ENCODE measurements around the gene MRTFB. TPM values are rescaled to one million over a fixed set of nuclear protein-coding genes. Genes with fewer than 3 reads are reported as not detected.
"Not testable (repeated sequence)": the region's sequence is repeated elsewhere in the genome, so short reads cannot be mapped to it uniquely, and the experiment has no call there.

MRTFB gene
- total RNA-seq, 2 experiments from 2014 or later = 8.2 to 8.4 TPM

GRCh38 chr16:14110728-14111251, 39.7 kb downstream of the MRTFB start:
- Mint-ChIP-seq H3K4me1 (ENCODE audit: low read depth) (peaks cover 29% of the 10 kb centered on the region), H3K27me3 (ENCODE audit: low read depth) (no peaks in the 10 kb centered on the region), H3K27ac (no peak overlapping the region), H3K4me3 (no peak overlapping the region), H3K36me3 (ENCODE audit: low read depth) (no peaks in the 10 kb centered on the region), H3K9me3 (no peaks in the 10 kb centered on the region)
- no peak for DNase-seq
- CTCF ChIA-PET = no interaction called here
- intact Hi-C loops (cut with micrococcal nuclease) = no loop called here

GRCh38 chr16:14111713-14112538, 40.8 kb downstream of the MRTFB start:
- no peaks in the 10 kb centered on the region for H3K36me3 Mint-ChIP-seq (ENCODE audit: low read depth)
- peaks cover 29% of the 10 kb centered on the region for H3K4me1 Mint-ChIP-seq (ENCODE audit: low read depth)
- intact Hi-C loops (cut with micrococcal nuclease) = no loop called here
- H3K27me3 Mint-ChIP-seq (ENCODE audit: low read depth) = no peaks in the 10 kb centered on the region
- no peak for DNase-seq
- CTCF ChIA-PET = interaction anchor here (0.6 to 1.1 kb wide), 3 partner anchors 25 to 384 kb away, joined by 3 read pairs; partner anchors contain the start of gene ERCC4
- no peak overlapping the region for H3K4me3 Mint-ChIP-seq
- H3K27ac Mint-ChIP-seq = no peak overlapping the region
- H3K9me3 Mint-ChIP-seq = no peaks in the 10 kb centered on the region

DNA sequence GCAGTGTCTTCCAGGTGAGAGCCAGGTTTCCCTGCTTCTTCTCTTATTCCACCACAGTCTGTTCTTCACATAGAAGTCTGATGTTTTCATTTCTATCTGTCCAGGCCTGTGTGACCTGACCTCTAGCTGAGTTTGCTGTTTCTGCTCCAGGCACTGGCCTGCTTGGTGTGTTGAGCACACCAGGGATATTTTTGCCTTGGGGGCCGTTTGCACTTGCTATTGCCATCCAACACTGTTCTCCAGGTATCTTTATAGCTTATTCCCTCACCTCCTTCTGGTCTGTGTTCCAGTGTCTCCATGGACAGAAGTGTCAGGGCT, 41.4 kb downstream of the MRTFB start:
- CTCF ChIA-PET = interaction anchor here (0.6 to 1.1 kb wide), 2 partner anchors 24 to 384 kb away, joined by 3 read pairs; no protein-coding TSS in a partner anchor

GRCh38 chr16:14113344-14113743, 42.2 kb downstream of the MRTFB start:
- H3K4me1 Mint-ChIP-seq (ENCODE audit: low read depth) = peaks cover 25% of the 10 kb centered on the region
- no peak for DNase-seq
- H3K27me3 Mint-ChIP-seq (ENCODE audit: low read depth) = no peaks in the 10 kb centered on the region
- H3K9me3 Mint-ChIP-seq = no peaks in the 10 kb centered on the region
- intact Hi-C loops (cut with micrococcal nuclease) = no loop called here
- H3K36me3 Mint-ChIP-seq (ENCODE audit: low read depth) = no peaks in the 10 kb centered on the region
- no peak overlapping the region for H3K27ac Mint-ChIP-seq
- CTCF ChIA-PET = no interaction called here
- no peak overlapping the region for H3K4me3 Mint-ChIP-seq

More for the DNA sequence above, 41.4 kb downstream of the MRTFB start:
- Mint-ChIP-seq H3K9me3 (no peaks in the 10 kb centered on the region), H3K27me3 (ENCODE audit: low read depth) (no peaks in the 10 kb centered on the region), H3K4me3 (no peak overlapping the region), H3K27ac (no peak overlapping the region), H3K36me3 (ENCODE audit: low read depth) (no peaks in the 10 kb centered on the region), H3K4me1 (ENCODE audit: low read depth) (peaks cover 29% of the 10 kb centered on the region)
- DNase-seq = no peak
- intact Hi-C loops (cut with micrococcal nuclease) = no loop called here

DNA sequence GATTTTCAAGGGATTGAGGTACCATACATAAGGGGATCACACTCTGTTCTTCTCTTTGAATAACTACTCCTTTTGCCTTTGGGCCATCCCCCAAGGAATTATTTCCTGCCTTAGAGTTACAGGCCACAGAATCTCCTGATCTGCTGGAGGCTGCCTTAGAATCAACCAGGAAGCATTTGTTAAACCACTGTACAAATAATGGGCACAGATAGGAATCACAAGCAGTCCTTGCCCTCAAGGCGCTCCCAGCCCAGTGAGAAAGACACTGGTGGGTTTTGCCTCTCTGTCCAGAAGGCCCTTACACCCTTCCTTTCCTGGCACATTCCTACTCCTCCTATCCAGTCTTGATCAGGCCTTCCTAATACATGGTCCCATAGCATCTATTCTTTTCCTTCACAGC, 45.9 kb downstream of the MRTFB start:
- no peak for DNase-seq
- Mint-ChIP-seq H3K4me1 (ENCODE audit: low read depth) (peaks cover 15% of the 10 kb centered on the region), H3K9me3 (no peaks in the 10 kb centered on the region), H3K4me3 (no peak overlapping the region), H3K36me3 (ENCODE audit: low read depth) (no peaks in the 10 kb centered on the region), H3K27ac (no peak overlapping the region), H3K27me3 (ENCODE audit: low read depth) (no peaks in the 10 kb centered on the region)
- CTCF ChIA-PET = no interaction called here
- intact Hi-C loops (cut with micrococcal nuclease) = no loop called here

DNA sequence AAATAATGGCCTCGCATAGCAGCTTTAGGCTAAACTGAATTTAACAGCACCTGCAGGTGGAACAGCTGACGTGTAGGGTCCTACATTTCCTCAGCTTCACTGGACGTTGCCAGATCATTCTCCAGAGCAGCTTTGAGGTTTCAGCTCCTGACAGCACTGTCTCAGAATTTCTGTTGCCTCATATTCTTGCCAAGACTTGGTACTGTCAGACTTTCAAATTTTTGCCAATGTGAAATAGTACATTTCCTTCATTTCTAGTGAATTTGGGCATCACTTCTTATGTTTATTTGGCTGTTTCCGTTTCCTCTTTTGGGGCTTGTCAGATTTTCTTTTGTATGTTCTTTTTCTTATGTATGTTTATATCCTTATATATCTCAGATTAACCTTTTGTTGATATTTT, 48.7 kb downstream of the MRTFB start:
- no peaks in the 10 kb centered on the region for H3K9me3 Mint-ChIP-seq
- H3K27ac Mint-ChIP-seq = no peak overlapping the region
- CTCF ChIA-PET = no interaction called here
- no peak for DNase-seq
- peaks cover 17% of the 10 kb centered on the region for H3K4me1 Mint-ChIP-seq (ENCODE audit: low read depth)
- intact Hi-C loops (cut with micrococcal nuclease) = no loop called here
- peaks cover 2% of the 10 kb centered on the region for H3K36me3 Mint-ChIP-seq (ENCODE audit: low read depth)
- H3K27me3 Mint-ChIP-seq (ENCODE audit: low read depth) = no peaks in the 10 kb centered on the region
- no peak overlapping the region for H3K4me3 Mint-ChIP-seq

DNA sequence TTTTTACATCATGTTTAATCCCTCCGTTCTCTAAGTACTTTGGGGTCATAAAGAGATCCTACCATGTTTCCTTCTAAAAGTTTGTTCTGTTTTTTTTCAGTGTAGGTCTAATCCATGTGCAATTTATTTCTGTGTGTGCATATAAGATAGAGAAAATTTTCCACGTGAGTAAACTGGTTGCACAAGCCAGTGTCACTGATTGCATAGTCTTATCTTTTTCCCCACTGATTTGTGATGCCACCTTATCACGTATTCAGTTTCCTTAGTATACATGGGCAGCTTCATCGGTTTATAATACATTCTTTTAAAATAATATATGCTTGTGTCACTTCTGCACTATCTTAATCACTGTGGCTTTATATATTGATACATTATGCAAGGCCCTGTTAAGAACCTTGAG, 49.2 kb downstream of the MRTFB start:
- peaks cover 19% of the 10 kb centered on the region for H3K4me1 Mint-ChIP-seq (ENCODE audit: low read depth)
- peaks cover 2% of the 10 kb centered on the region for H3K36me3 Mint-ChIP-seq (ENCODE audit: low read depth)
- H3K9me3 Mint-ChIP-seq = no peaks in the 10 kb centered on the region
- H3K27ac Mint-ChIP-seq = no peak overlapping the region
- no peaks in the 10 kb centered on the region for H3K27me3 Mint-ChIP-seq (ENCODE audit: low read depth)
- CTCF ChIA-PET = no interaction called here
- H3K4me3 Mint-ChIP-seq = no peak overlapping the region
- DNase-seq = no peak
- intact Hi-C loops (cut with micrococcal nuclease) = no loop called here

DNA sequence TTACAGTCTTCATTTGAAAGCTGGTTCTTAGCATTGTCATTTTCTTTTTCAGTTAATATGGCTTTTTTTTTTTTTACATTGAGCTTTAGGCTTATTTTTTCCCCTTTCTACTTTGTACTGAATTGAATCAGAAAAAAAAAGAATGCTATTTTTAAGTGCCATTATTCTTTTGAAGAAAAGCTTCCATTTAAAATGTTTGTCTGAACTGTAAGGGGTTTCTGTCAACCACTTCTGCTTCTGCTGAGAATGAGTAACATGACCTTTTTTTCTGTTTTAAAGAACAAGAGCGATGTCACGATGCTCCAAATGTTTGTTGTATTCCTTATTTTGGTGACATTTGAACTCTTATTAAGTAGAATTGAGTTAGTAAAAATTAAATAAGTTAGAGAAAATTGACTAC, 50.0 kb downstream of the MRTFB start:
- peaks cover 2% of the 10 kb centered on the region for H3K36me3 Mint-ChIP-seq (ENCODE audit: low read depth)
- no peaks in the 10 kb centered on the region for H3K9me3 Mint-ChIP-seq
- intact Hi-C loops (cut with micrococcal nuclease) = no loop called here
- no peak overlapping the region for H3K27ac Mint-ChIP-seq
- DNase-seq = no peak
- H3K27me3 Mint-ChIP-seq (ENCODE audit: low read depth) = no peaks in the 10 kb centered on the region
- CTCF ChIA-PET = no interaction called here
- no peak overlapping the region for H3K4me3 Mint-ChIP-seq
- peaks cover 22% of the 10 kb centered on the region for H3K4me1 Mint-ChIP-seq (ENCODE audit: low read depth)

DNA sequence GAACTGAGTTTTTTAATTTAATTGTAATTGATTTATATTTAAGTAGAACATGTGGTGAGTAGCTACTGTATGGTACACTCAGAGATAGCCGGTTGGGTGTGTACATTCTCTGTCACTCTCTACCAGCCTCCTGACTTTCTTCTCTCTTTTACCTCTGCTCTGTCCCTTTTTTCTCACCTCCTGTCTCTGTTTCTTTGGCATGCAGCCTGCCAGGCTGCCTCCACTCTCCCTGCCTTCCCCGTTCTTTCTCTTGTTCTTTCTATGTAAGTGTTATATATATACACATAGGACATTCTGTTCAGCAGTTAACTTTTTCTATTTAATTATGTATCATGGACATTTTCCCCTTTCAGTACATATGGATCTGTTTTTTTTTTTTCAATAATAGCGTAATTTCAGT, 50.8 kb downstream of the MRTFB start:
- H3K27ac Mint-ChIP-seq = no peak overlapping the region
- H3K36me3 Mint-ChIP-seq (ENCODE audit: low read depth) = peaks cover 2% of the 10 kb centered on the region
- H3K4me3 Mint-ChIP-seq = no peak overlapping the region
- H3K9me3 Mint-ChIP-seq = no peaks in the 10 kb centered on the region
- CTCF ChIA-PET = no interaction called here
- peaks cover 22% of the 10 kb centered on the region for H3K4me1 Mint-ChIP-seq (ENCODE audit: low read depth)
- H3K27me3 Mint-ChIP-seq (ENCODE audit: low read depth) = no peaks in the 10 kb centered on the region
- intact Hi-C loops (cut with micrococcal nuclease) = no loop called here
- no peak for DNase-seq

- intact Hi-C loops (cut with micrococcal nuclease); H3K4me3 Mint-ChIP-seq; H3K27ac Mint-ChIP-seq; H3K36me3 Mint-ChIP-seq (ENCODE audit: low read depth); H3K27me3 Mint-ChIP-seq (ENCODE audit: low read depth); H3K9me3 Mint-ChIP-seq; DNase-seq; CTCF ChIA-PET: not testable (repeated sequence)
- H3K4me1 Mint-ChIP-seq (ENCODE audit: low read depth) = peaks cover 22% of the 10 kb centered on the region
Measured at GRCh38 chr16:14122430-14122829, 51.3 kb downstream of the MRTFB start.

GRCh38 chr16:14125000-14125681, 54.0 kb downstream of the MRTFB start:
- intact Hi-C loops (cut with micrococcal nuclease) = no loop called here
- no peak overlapping the region for H3K4me3 Mint-ChIP-seq
- CTCF ChIA-PET = no interaction called here
- H3K36me3 Mint-ChIP-seq (ENCODE audit: low read depth) = peaks cover 3% of the 10 kb centered on the region
- no peak overlapping the region for H3K27ac Mint-ChIP-seq
- no peak for DNase-seq
- H3K27me3 Mint-ChIP-seq (ENCODE audit: low read depth) = no peaks in the 10 kb centered on the region
- H3K9me3 Mint-ChIP-seq = no peaks in the 10 kb centered on the region
- peaks cover 20% of the 10 kb centered on the region for H3K4me1 Mint-ChIP-seq (ENCODE audit: low read depth)

DNA sequence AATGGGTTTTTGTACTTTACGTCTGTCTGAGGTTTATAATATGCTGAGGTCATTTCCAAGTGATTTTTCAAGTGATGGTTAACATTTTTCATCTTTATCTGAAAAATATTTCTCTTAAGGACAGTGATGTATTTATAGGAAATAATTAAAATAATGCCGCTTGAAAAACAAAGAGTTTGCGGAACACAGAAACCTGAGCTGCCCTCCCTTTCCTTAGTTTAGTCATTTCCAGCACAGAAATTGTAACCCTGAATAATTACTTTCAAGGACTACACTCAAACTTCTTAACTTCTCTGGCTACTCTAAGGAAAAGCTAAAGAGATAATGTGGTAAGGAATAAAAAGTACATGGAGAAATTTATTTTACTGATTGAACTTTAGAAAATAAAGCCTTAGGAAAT, 54.6 kb downstream of the MRTFB start:
- no peak for DNase-seq
- intact Hi-C loops (cut with micrococcal nuclease) = no loop called here
- no peaks in the 10 kb centered on the region for H3K9me3 Mint-ChIP-seq
- no peak overlapping the region for H3K27ac Mint-ChIP-seq
- H3K4me3 Mint-ChIP-seq = no peak overlapping the region
- no peaks in the 10 kb centered on the region for H3K27me3 Mint-ChIP-seq (ENCODE audit: low read depth)
- peaks cover 17% of the 10 kb centered on the region for H3K4me1 Mint-ChIP-seq (ENCODE audit: low read depth)
- CTCF ChIA-PET = interaction anchor here (0.7 kb wide), 1 partner anchor 64 kb away, joined by 3 read pairs; no protein-coding TSS in a partner anchor
- peaks cover 3% of the 10 kb centered on the region for H3K36me3 Mint-ChIP-seq (ENCODE audit: low read depth)

DNA sequence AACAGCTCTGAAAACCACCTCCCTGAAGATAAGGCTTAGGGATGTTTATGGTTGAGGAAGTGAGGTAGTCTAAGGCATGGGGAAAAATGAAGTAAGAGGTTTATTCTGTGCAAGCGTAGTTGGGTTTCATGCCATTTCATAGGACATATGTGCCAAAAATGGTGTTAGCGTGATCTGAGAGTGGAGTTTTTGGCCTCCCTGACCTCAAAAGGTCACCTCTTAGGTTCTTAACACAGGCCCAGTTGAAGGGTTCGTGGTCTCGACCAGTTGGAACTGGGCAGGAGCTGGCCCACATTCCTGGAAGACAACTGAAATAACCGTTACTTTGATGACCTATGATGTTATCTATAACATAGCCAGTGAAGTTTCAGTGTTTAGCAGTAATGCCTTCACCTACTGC, 57.0 kb downstream of the MRTFB start:
- peaks cover 11% of the 10 kb centered on the region for H3K4me1 Mint-ChIP-seq (ENCODE audit: low read depth)
- no peak overlapping the region for H3K4me3 Mint-ChIP-seq
- peaks cover 1% of the 10 kb centered on the region for H3K36me3 Mint-ChIP-seq (ENCODE audit: low read depth)
- DNase-seq = no peak
- no peaks in the 10 kb centered on the region for H3K27me3 Mint-ChIP-seq (ENCODE audit: low read depth)
- no peaks in the 10 kb centered on the region for H3K9me3 Mint-ChIP-seq
- intact Hi-C loops (cut with micrococcal nuclease) = no loop called here
- no peak overlapping the region for H3K27ac Mint-ChIP-seq
- CTCF ChIA-PET = interaction anchor here (0.8 kb wide), 1 partner anchor 354 kb away, joined by 3 read pairs; no protein-coding TSS in a partner anchor
